ENCODE measurements around the gene BEND7.

- TF ChIP-seq CTCF (conservative IDR thresholded peaks at IDR 0.05) = no peak
- no peak for TF ChIP-seq EZH2 (IDR thresholded peaks at IDR 0.05; ENCODE audit: low read depth)
Measured at GRCh38 chr10:13397052-13397451, 131.8 kb downstream of the BEND7 start.

Data from PC-9 (cell line).